Trophoblast cell (in vitro differentiated cells and primary cell): ENCODE data around the gene CHCHD6.

ENCODE experiments used
- DNase-seq, 2 donors: peaks; one replicate each; pipeline ENCODE4 v3.0.0-alpha.2; 2016
- H2AFZ ChIP-seq: 2 replicates; pipeline ENCODE4 v1.6.1; 2013; ENCODE audit warnings: low read length, moderate library complexity, mild to moderate bottlenecking; ENCODE audit not compliant: insufficient read depth, poor library complexity
- H2AK5ac ChIP-seq: 2 replicates; pipeline ENCODE4 v1.6.1; 2013; ENCODE audit warnings: mild to moderate bottlenecking, low read length
- H2BK120ac ChIP-seq: 2 replicates; pipeline ENCODE4 v1.6.1; 2013; ENCODE audit warnings: low read length, mild to moderate bottlenecking, moderate library complexity; ENCODE audit not compliant: insufficient read depth, poor library complexity
- H2BK12ac ChIP-seq: 2 replicates; pipeline ENCODE4 v1.6.1; 2013; ENCODE audit warnings: mild to moderate bottlenecking, low read length, moderate library complexity
- H2BK5ac ChIP-seq: 2 replicates; pipeline ENCODE4 v1.6.1; 2013; ENCODE audit warnings: low read length, low read depth, moderate library complexity, mild to moderate bottlenecking; ENCODE audit not compliant: poor library complexity
- H3K14ac ChIP-seq: 2 replicates; pipeline ENCODE4 v1.6.1; 2013; ENCODE audit warnings: mild to moderate bottlenecking, low read length
- H3K18ac ChIP-seq: 2 replicates; pipeline ENCODE4 v1.6.1; 2013; ENCODE audit warnings: mild to moderate bottlenecking, low read length
- H3K23ac ChIP-seq: 2 replicates; pipeline ENCODE4 v1.6.1; 2013; ENCODE audit warnings: low read length
- H3K27ac ChIP-seq: 2 replicates; pipeline ENCODE4 v1.5.1; 2013; ENCODE audit warnings: low read depth, mild to moderate bottlenecking, inconsistent platforms, low read length, moderate library complexity
- H3K27me3 ChIP-seq: 2 replicates; pipeline ENCODE4 v1.6.1; 2013; ENCODE audit warnings: inconsistent platforms, mild to moderate bottlenecking, low read length, moderate library complexity; ENCODE audit not compliant: insufficient read depth
- H3K36me3 ChIP-seq, 2 experiments: 1 replicate in 1 of 2; 2 replicates in 1 of 2; pipeline ENCODE4 v1.6.1; 2013; ENCODE audit warnings: low read length in 2 of 2, mild to moderate bottlenecking in 2 of 2, moderate library complexity in 1 of 2; ENCODE audit not compliant: insufficient read depth in 2 of 2, control insufficient read depth in 1 of 2
- H3K4ac ChIP-seq: 2 replicates; pipeline ENCODE4 v1.6.1; 2013; ENCODE audit warnings: low read depth, mild to moderate bottlenecking, low read length, moderate library complexity
- H3K4me1 ChIP-seq, 2 experiments: 1 replicate in 1 of 2; 2 replicates in 1 of 2; pipeline ENCODE4 v1.6.1; 2013; ENCODE audit warnings: low read length in 2 of 2, mild to moderate bottlenecking in 2 of 2, moderate library complexity in 1 of 2; ENCODE audit not compliant: insufficient read depth in 2 of 2, control insufficient read depth in 1 of 2
- H3K4me2 ChIP-seq: 2 replicates; pipeline ENCODE4 v1.6.1; 2013; ENCODE audit warnings: inconsistent platforms, mild to moderate bottlenecking, low read length, moderate library complexity
- H3K4me3 ChIP-seq: 2 replicates; pipeline ENCODE4 v1.5.1; 2013; ENCODE audit warnings: mild to moderate bottlenecking, low read depth, low read length, inconsistent platforms
- H3K79me1 ChIP-seq: one replicate; pipeline ENCODE4 v1.6.1; 2013; ENCODE audit warnings: low read length
- H3K79me2 ChIP-seq: 2 replicates; pipeline ENCODE4 v1.6.1; 2013; ENCODE audit warnings: low read length, mild to moderate bottlenecking; ENCODE audit not compliant: control insufficient read depth, insufficient read depth, poor library complexity
- H3K9ac ChIP-seq: 2 replicates; pipeline ENCODE4 v1.6.1; 2013; ENCODE audit warnings: mild to moderate bottlenecking, low read length
- H3K9me3 ChIP-seq: 2 replicates; pipeline ENCODE4 v1.6.1; 2013; ENCODE audit warnings: low read depth, mild to moderate bottlenecking, control low read depth, inconsistent platforms, low read length; ENCODE audit not compliant: insufficient read depth
- H4K12ac ChIP-seq: 2 replicates; pipeline ENCODE4 v1.6.1; 2013; ENCODE audit warnings: low read depth, mild to moderate bottlenecking, low read length, moderate library complexity
- H4K8ac ChIP-seq: 2 replicates; pipeline ENCODE4 v1.6.1; 2013; ENCODE audit warnings: low read depth, mild to moderate bottlenecking, low read length, moderate library complexity
- H4K91ac ChIP-seq: one replicate; pipeline ENCODE4 v1.6.1; 2013; ENCODE audit warnings: low read depth, mild to moderate bottlenecking, low read length, moderate library complexity
- WGBS: extraction: QIAGEN DNeasy Blood & Tissue Kit; methylation state at CpG from one replicate; pipeline ENCODE4 v1.1.7; 2013; ENCODE audit warnings: missing lambda C conversion rate; ENCODE audit not compliant: insufficient read length, insufficient coverage; ENCODE audit errors: extremely low coverage; 5-methylcytosine and 5-hydroxymethylcytosine counted together

The CHCHD6 gene

DNA sequence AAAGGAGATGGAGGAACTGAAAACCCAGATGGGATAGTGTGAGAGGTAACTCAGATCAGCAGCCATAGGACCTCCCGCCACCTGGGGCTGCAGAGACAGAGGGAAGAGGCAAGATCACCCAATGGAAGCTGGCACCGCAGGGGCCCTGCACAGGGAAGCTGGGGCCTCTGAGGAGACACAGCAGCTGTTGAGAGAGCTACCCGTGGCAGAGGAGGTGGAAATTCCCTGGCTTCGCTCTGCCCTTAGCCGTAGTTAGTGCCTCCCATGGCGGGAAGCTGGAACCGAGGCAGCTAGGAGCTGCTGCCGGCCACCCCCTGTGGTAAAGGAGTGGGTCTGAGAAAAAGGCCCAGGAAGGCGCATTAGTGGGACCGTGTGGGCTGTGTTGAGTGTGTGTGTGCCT is 260.9 kb downstream of the CHCHD6 start:
- Histone ChIP-seq H2BK120ac (no peak overlapping the region), H4K91ac (no peak overlapping the region), H4K8ac (no peak overlapping the region), H3K79me1 (no peaks in the 10 kb centered on the region), H3K79me2 (no peaks in the 10 kb centered on the region), H2BK12ac (no peak overlapping the region), H4K12ac (no peak overlapping the region), H3K14ac (no peak overlapping the region), H3K18ac (no peak overlapping the region), H3K36me3 (no peaks in the 10 kb centered on the region), H2BK5ac (no peak overlapping the region), H3K4me1 (peaks cover 6 to 7% of the 10 kb centered on the region in 2 experiments), H2AFZ (no peak overlapping the region), H3K4ac (no peak overlapping the region), H3K4me3 (no peak overlapping the region), H2AK5ac (no peak overlapping the region), H3K9me3 (peaks cover 3% of the 10 kb centered on the region), H3K23ac (no peak overlapping the region), H3K27me3 (no peaks in the 10 kb centered on the region), H3K4me2 (no peak overlapping the region), H3K9ac (no peak overlapping the region), H3K27ac (no peak overlapping the region)
- DNase-seq: no peak
- WGBS: no CpG with 5 or more reads among the region's 10 CpGs

DNA sequence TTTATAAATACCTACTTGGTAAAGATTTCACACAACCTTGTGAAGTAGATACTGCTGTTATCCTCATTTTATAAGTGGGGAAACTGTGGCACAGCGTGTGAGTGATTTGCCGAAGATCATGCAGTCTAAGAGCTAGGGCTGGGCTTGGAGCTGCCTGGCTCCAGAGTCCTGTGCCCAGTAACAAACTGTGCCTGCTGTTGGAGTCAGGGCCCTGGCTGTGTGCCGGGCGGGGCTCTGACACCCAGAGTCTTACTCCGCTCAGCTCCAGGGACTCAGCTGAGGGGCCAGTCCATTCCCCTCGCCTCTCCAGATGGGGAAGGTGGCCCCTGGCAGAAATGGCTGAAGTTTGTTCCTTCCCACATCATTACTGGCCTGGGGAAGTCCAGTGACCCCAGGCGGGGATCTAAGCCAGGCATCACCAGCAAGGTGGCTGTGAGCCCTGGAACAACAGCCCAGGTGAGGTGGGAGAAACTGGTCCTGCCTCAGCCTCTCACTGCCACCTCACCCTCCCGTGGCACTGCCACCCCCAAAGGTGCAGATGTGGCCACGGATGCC is 261.6 kb downstream of the CHCHD6 start:
- Histone ChIP-seq H3K79me1 (no peaks in the 10 kb centered on the region), H3K4me3 (no peak overlapping the region), H2BK5ac (no peak overlapping the region), H3K14ac (no peak overlapping the region), H3K9me3 (peaks cover 3% of the 10 kb centered on the region), H3K36me3 (no peaks in the 10 kb centered on the region), H4K8ac (no peak overlapping the region), H2AFZ (no peak overlapping the region), H3K4me1 (peaks cover under 1% of the 10 kb centered on the region in 2 experiments), H3K23ac (no peak overlapping the region), H3K79me2 (no peaks in the 10 kb centered on the region), H3K18ac (no peak overlapping the region), H3K4ac (no peak overlapping the region), H2AK5ac (no peak overlapping the region), H4K91ac (no peak overlapping the region), H3K9ac (no peak overlapping the region), H3K27me3 (no peaks in the 10 kb centered on the region), H2BK120ac (no peak overlapping the region), H3K27ac (no peak overlapping the region), H3K4me2 (no peak overlapping the region), H2BK12ac (no peak overlapping the region), H4K12ac (no peak overlapping the region)
- no peak for DNase-seq
- no CpG with 5 or more reads among the region's 9 CpGs for WGBS

DNA sequence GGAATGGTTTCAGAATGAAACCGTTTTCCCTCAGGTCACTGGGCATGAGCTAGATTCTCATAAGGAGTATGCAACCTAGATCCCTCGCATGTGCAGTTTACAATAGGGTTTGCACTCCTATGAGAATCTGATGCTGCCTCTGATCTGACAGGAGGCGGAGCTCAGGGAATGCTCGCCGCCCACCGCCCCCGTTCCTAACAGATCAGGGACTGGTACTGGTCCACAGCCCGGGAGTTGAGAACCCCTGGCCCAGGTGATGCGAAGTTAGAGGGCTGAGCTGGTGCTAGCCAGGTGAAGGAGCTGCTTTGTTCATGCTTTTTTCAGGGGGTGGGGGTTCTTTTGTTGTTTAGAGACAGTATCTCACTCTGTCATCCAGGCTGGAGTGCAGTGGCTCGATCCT is 263.3 kb downstream of the CHCHD6 start:
- no CpG with 5 or more reads among the region's 10 CpGs for WGBS
- Histone ChIP-seq H2BK120ac (no peak overlapping the region), H3K4me3 (no peak overlapping the region), H2AFZ (no peak overlapping the region), H2BK5ac (no peak overlapping the region), H4K91ac (no peak overlapping the region), H4K12ac (no peak overlapping the region), H3K4me1 (no peaks in the 10 kb centered on the region), H3K4ac (no peak overlapping the region), H4K8ac (no peak overlapping the region), H3K27ac (no peak overlapping the region), H3K36me3 (no peaks in the 10 kb centered on the region), H3K9ac (no peak overlapping the region), H2BK12ac (no peak overlapping the region), H3K9me3 (peaks cover 3% of the 10 kb centered on the region), H2AK5ac (no peak overlapping the region), H3K18ac (no peak overlapping the region), H3K4me2 (no peak overlapping the region), H3K79me1 (no peaks in the 10 kb centered on the region), H3K23ac (no peak overlapping the region), H3K14ac (no peak overlapping the region), H3K79me2 (no peaks in the 10 kb centered on the region), H3K27me3 (no peaks in the 10 kb centered on the region)
- DNase-seq: no peak

DNA sequence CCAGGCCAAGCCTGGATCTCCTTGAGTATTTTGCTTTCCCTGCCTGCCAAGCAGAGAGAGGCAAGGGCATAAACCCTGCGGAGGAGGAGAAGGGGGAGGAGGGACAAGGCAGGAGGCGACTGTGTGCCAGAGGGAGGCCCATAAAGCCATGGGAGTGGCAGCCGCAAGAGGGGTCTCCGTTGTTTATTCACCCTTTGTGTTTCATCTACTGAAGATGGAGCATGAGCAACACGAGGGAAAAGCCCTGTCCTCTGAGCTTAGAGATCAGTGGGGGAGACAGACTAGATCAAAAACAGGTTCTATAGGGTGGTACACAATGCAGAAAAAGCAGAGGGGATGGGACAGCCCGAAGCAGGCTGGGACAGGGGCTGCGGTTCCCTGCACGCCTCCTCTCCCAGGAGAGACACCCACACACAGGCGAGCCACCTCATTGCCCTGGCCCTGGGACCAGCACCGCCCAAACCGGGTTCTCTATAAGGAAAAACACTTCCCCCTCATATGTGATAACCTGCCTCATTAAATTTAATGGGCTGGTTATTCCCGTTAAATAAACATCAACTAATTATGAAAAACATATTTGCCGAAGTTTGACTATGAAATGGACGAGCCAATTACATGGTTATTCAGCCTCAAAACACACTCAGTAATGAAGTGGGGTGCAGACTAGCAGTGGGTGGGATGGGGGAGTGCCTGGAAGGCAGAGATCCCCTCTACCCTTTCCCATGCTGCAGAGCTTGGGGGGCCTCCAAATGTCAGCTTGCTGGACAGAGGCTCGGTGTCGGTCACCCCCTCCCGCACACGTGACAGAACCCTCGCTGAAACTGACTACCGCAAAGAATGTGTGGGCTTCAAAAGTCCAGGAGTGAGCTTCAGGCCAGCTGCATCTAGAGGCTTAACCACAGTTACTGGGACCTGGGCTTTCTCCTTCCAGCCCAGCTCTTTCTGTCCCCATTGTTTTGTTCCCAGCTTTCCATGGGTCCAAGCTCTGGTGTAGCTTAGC is 264.7 kb downstream of the CHCHD6 start:
- no peak overlapping the region for H2BK12ac ChIP-seq
- no peak overlapping the region for H4K91ac ChIP-seq
- no peaks in the 10 kb centered on the region for H3K36me3 ChIP-seq
- H3K4me3 ChIP-seq: no peak overlapping the region
- no peak overlapping the region for H3K4ac ChIP-seq
- H3K9ac ChIP-seq: no peak overlapping the region
- H3K27ac ChIP-seq: no peak overlapping the region
- H2BK120ac ChIP-seq: no peak overlapping the region
- no peaks in the 10 kb centered on the region for H3K4me1 ChIP-seq
- no peak overlapping the region for H3K4me2 ChIP-seq
- peaks cover 3% of the 10 kb centered on the region for H3K9me3 ChIP-seq
- H3K18ac ChIP-seq: no peak overlapping the region
- no peaks in the 10 kb centered on the region for H3K79me2 ChIP-seq
- H2AFZ ChIP-seq: no peak overlapping the region
- H2AK5ac ChIP-seq: no peak overlapping the region
- no peak overlapping the region for H4K8ac ChIP-seq
- H3K79me1 ChIP-seq: no peaks in the 10 kb centered on the region
- no peak for DNase-seq
- H3K27me3 ChIP-seq: no peaks in the 10 kb centered on the region
- no peak overlapping the region for H4K12ac ChIP-seq
- no peak overlapping the region for H3K14ac ChIP-seq
- no peak overlapping the region for H3K23ac ChIP-seq
- WGBS: no CpG with 5 or more reads among the region's 20 CpGs
- H2BK5ac ChIP-seq: no peak overlapping the region
